KMS-11 (cell line): ENCODE measurements around the gene KRT25.
A peak's percentile ranks its signal among the peaks of the same experiment; 100 is the strongest.

Source experiments
- H2AFZ ChIP-seq: fragments of 200-600 bp; sonication (generic); 2 replicates; pipeline ENCODE4 v1.6.1; 2016; ENCODE audit warnings: antibody characterized with exemption, mixed run types, low read depth
- H3K27ac ChIP-seq: fragments of 200-600 bp; sonication (generic); 2 replicates; pipeline ENCODE4 v1.6.1; 2016; ENCODE audit warnings: mild to moderate bottlenecking, mixed run types
- H3K27me3 ChIP-seq: fragments of 200-600 bp; sonication (generic); 2 replicates; pipeline ENCODE4 v1.6.1; 2017; ENCODE audit warnings: mild to moderate bottlenecking, low read depth, mixed run types, moderate library complexity; ENCODE audit not compliant: insufficient read depth
- H3K36me3 ChIP-seq: fragments of 200-600 bp; sonication (generic); 2 replicates; pipeline ENCODE4 v1.6.1; 2017; ENCODE audit warnings: mild to moderate bottlenecking, mixed run types; ENCODE audit not compliant: insufficient read depth
- H3K4me1 ChIP-seq: fragments of 200-600 bp; sonication (generic); 2 replicates; pipeline ENCODE4 v1.6.1; 2016; ENCODE audit warnings: mild to moderate bottlenecking, low read depth, mixed run types; ENCODE audit not compliant: poor library complexity, severe bottlenecking
- H3K4me2 ChIP-seq: fragments of 200-600 bp; sonication (generic); 2 replicates; pipeline ENCODE4 v1.7.0; 2016; ENCODE audit warnings: mild to moderate bottlenecking, mixed run types
- H3K4me3 ChIP-seq: fragments of 200-600 bp; sonication (generic); IDR thresholded peaks from 2 replicates; pipeline ENCODE4 v1.6.1; 2017; ENCODE audit warnings: low read depth, low read length, mixed read lengths; ENCODE audit not compliant: insufficient read depth
- H3K79me2 ChIP-seq: fragments of 200-600 bp; sonication (generic); 2 replicates; pipeline ENCODE4 v1.6.1; 2016; ENCODE audit warnings: low read depth, mixed run types; ENCODE audit not compliant: insufficient read depth
- H3K9ac ChIP-seq: fragments of 200-600 bp; sonication (generic); 2 replicates; pipeline ENCODE4 v1.6.1; 2016; ENCODE audit warnings: mild to moderate bottlenecking, mixed run types
- H4K20me1 ChIP-seq: fragments of 200-600 bp; sonication (generic); 2 replicates; pipeline ENCODE4 v1.6.1; 2016; ENCODE audit warnings: mild to moderate bottlenecking, mixed run types; ENCODE audit not compliant: insufficient read depth
- CTCF ChIP-seq: fragments of 200-600 bp; sonication (generic); conservative IDR thresholded peaks from 2 replicates; pipeline ENCODE4 v1.6.1; 2017; ENCODE audit warnings: low read depth, mild to moderate bottlenecking, antibody characterized with exemption, low read length, moderate library complexity, mixed read lengths

KRT25 gene

GRCh38 chr17:40755231-40755630 lies at the start of gene KRT25:
TSS of gene KRT25 (minus strand) at chr17:40755331. CDS start at chr17:40755271, 60 bp downstream.
- TF ChIP-seq CTCF, result no peak
- no peaks in the 10 kb centered on the region for H3K27me3 ChIP-seq

GRCh38 chr17:40803617-40804082 lies 48.5 kb upstream of the KRT25 start:
- no peak overlapping the region for H3K27ac ChIP-seq
- H4K20me1 ChIP-seq, result no peaks in the 10 kb centered on the region
- H3K27me3 ChIP-seq, result no peaks in the 10 kb centered on the region
- no peak overlapping the region for H3K4me3 ChIP-seq
- H3K4me1 ChIP-seq, result peaks cover 3% of the 10 kb centered on the region
- H3K9ac ChIP-seq, result no peak overlapping the region
- H3K36me3 ChIP-seq, result no peaks in the 10 kb centered on the region
- no peak overlapping the region for H3K4me2 ChIP-seq
- peak overlapping the region; percentile 24; the same call in 1 of the 2 replicates for H2AFZ ChIP-seq
- TF ChIP-seq CTCF, result peak; percentile 91
- H3K79me2 ChIP-seq, result no peaks in the 10 kb centered on the region

More at GRCh38 chr17:40755231-40755630, at the start of gene KRT25:
- Histone ChIP-seq H3K4me2 (no peak within 1 kb of the TSS), H3K9ac (no peak within 1 kb of the TSS), H3K4me1 (no peaks in the 10 kb centered on the region), H3K79me2 (no peaks in the 10 kb centered on the region), H3K4me3 (no peak within 1 kb of the TSS), H4K20me1 (no peaks in the 10 kb centered on the region), H3K36me3 (no peaks in the 10 kb centered on the region), H2AFZ (no peak within 1 kb of the TSS), H3K27ac (no peak within 1 kb of the TSS)

- peaks cover 3% of the 10 kb centered on the region for H3K4me1 ChIP-seq
- H3K4me3 ChIP-seq, result no peak overlapping the region
- no peak for TF ChIP-seq CTCF
- H2AFZ ChIP-seq, result no peak overlapping the region
- no peak overlapping the region for H3K9ac ChIP-seq
- H3K4me2 ChIP-seq, result no peak overlapping the region
- no peaks in the 10 kb centered on the region for H3K27me3 ChIP-seq
- H3K79me2 ChIP-seq, result no peaks in the 10 kb centered on the region
- no peaks in the 10 kb centered on the region for H3K36me3 ChIP-seq
- no peak overlapping the region for H3K27ac ChIP-seq
- H4K20me1 ChIP-seq, result no peaks in the 10 kb centered on the region
Measured at GRCh38 chr17:40801157-40801556, 46.0 kb upstream of the KRT25 start.

GRCh38 chr17:40800381-40800780 lies 45.2 kb upstream of the KRT25 start:
- Histone ChIP-seq H3K79me2 (no peaks in the 10 kb centered on the region), H2AFZ (no peak overlapping the region), H3K4me3 (no peak overlapping the region), H4K20me1 (no peaks in the 10 kb centered on the region), H3K36me3 (no peaks in the 10 kb centered on the region), H3K9ac (no peak overlapping the region), H3K27me3 (no peaks in the 10 kb centered on the region), H3K4me2 (no peak overlapping the region), H3K27ac (no peak overlapping the region), H3K4me1 (peaks cover 3% of the 10 kb centered on the region)
- no peak for TF ChIP-seq CTCF
